Fibroblast of lung (primary cell): ENCODE measurements around the gene SFMBT2.

Experiments used
- CTCF ChIP-seq, 2 donors: IDR thresholded peaks in 1 of 2; conservative IDR thresholded peaks in 1 of 2; 1 replicate in 1 of 2; 2 replicates in 1 of 2; pipeline ENCODE4 v1.5.1; 2011 to 2012; ENCODE audit warnings: low read length in 2 of 2, control low read depth in 1 of 2, inconsistent platforms in 1 of 2, low read depth in 1 of 2, mild to moderate bottlenecking in 1 of 2
- EZH2 ChIP-seq: IDR thresholded peaks from 2 replicates; pipeline ENCODE4 v1.5.1; 2012; ENCODE audit warnings: low read length, control low read depth, mild to moderate bottlenecking; ENCODE audit errors: missing control alignments

- TF ChIP-seq CTCF (conservative IDR thresholded peaks at IDR 0.05 in 1 of 2, IDR thresholded peaks at IDR 0.05 in 1 of 2; ENCODE audit: low read depth in 1 of 2, low read length in 2 of 2), result no peak
- TF ChIP-seq EZH2, result no peak
Observed at GRCh38 chr10:7401782-7402181, 9.1 kb downstream of the SFMBT2 start.
